ENCODE results near the gene TMEM129.
"Not testable (repeated sequence)": the region's sequence is repeated elsewhere in the genome, so short reads cannot be mapped to it uniquely, and the experiment has no call there.

TMEM129 gene

GRCh38 chr4:1674682-1675081 is 46.4 kb downstream of the TMEM129 start:
- in situ Hi-C loops (cut with MboI; ENCODE audit: low sequenced_read_pairs): no loop called here

- in situ Hi-C loops (cut with MboI; ENCODE audit: low sequenced_read_pairs): no loop called here
Measured at GRCh38 chr4:1673671-1674070, 47.5 kb downstream of the TMEM129 start.

- in situ Hi-C loops (cut with MboI; ENCODE audit: low sequenced_read_pairs): not testable (repeated sequence)
Measured at GRCh38 chr4:1671011-1671410, 50.1 kb downstream of the TMEM129 start.

GRCh38 chr4:1670279-1670678 is 50.8 kb downstream of the TMEM129 start:
- in situ Hi-C loops (cut with MboI; ENCODE audit: low sequenced_read_pairs): no loop called here

- in situ Hi-C loops (cut with MboI; ENCODE audit: low sequenced_read_pairs): no loop called here
Measured at GRCh38 chr4:1669850-1670249, 51.3 kb downstream of the TMEM129 start.

GRCh38 chr4:1669270-1669669 is 51.9 kb downstream of the TMEM129 start:
- in situ Hi-C loops (cut with MboI; ENCODE audit: low sequenced_read_pairs): no loop called here

GRCh38 chr4:1668488-1668840 is 52.7 kb downstream of the TMEM129 start:
- in situ Hi-C loops (cut with MboI; ENCODE audit: low sequenced_read_pairs): no loop called here

- in situ Hi-C loops (cut with MboI; ENCODE audit: low sequenced_read_pairs): no loop called here
Measured at GRCh38 chr4:1667273-1667672, 53.9 kb downstream of the TMEM129 start.

GRCh38 chr4:1666391-1666790 is 54.7 kb downstream of the TMEM129 start:
- in situ Hi-C loops (cut with MboI; ENCODE audit: low sequenced_read_pairs): no loop called here
